Measurements from ENCODE around the gene KCNC2. TPM values are rescaled to one million over a fixed set of nuclear protein-coding genes. Genes with fewer than 3 reads are reported as not detected.

The KCNC2 gene
- total RNA-seq (not detected), polyA plus RNA-seq (not detected)
- long read RNA-seq, donor 1 = 0 reads
- long read RNA-seq, donor 2 = 0 reads
- long read RNA-seq, donor 3 = 0 reads
- long read RNA-seq, donor 4 = 0 reads

GRCh38 chr12:75209812-75210138 is at the start of gene KCNC2:
Gene KCNC2 (minus strand): TSS chr12:75209839.
- ATAC-seq (no peak), DNase-seq (no peak)
- intact Hi-C loops (cut with DNase I) = no loop called here
- 45% methylated on average over 3 of the region's 3 CpGs for WGBS
- Histone ChIP-seq H3K4me1 (ENCODE audit: control insufficient read depth, insufficient read depth, low read length) (no peaks in the 10 kb centered on the region), H3K27ac (ENCODE audit: low read length) (no peak within 1 kb of the TSS), H3K4me3 (ENCODE audit: low read length) (no peak within 1 kb of the TSS), H3K9me3 (ENCODE audit: control insufficient read depth, low read length) (peaks cover 3% of the 10 kb centered on the region), H3K27me3 (ENCODE audit: control insufficient read depth, insufficient read depth) (no peaks in the 10 kb centered on the region)

GRCh38 chr12:75259143-75259542 is 49.5 kb upstream of the KCNC2 start:
- Histone ChIP-seq H3K9me3 (ENCODE audit: control insufficient read depth, low read length) (no peaks in the 10 kb centered on the region), H3K27me3 (ENCODE audit: control insufficient read depth, insufficient read depth) (no peaks in the 10 kb centered on the region), H3K4me1 (ENCODE audit: control insufficient read depth, insufficient read depth, low read length) (no peaks in the 10 kb centered on the region), H3K4me3 (ENCODE audit: low read length) (no peak overlapping the region), H3K27ac (ENCODE audit: low read length) (no peak overlapping the region)
- ATAC-seq = no peak
- no peak for DNase-seq
- intact Hi-C loops (cut with DNase I) = no loop called here
- WGBS = 41% methylated on average over 1 of the region's 1 CpG

GRCh38 chr12:75257510-75257909 is 47.9 kb upstream of the KCNC2 start:
- H3K27ac ChIP-seq (ENCODE audit: low read length) = no peak overlapping the region
- intact Hi-C loops (cut with DNase I) = no loop called here
- no peak for DNase-seq
- ATAC-seq = no peak
- no peaks in the 10 kb centered on the region for H3K27me3 ChIP-seq (ENCODE audit: control insufficient read depth, insufficient read depth)
- H3K9me3 ChIP-seq (ENCODE audit: control insufficient read depth, low read length) = no peaks in the 10 kb centered on the region
- no peaks in the 10 kb centered on the region for H3K4me1 ChIP-seq (ENCODE audit: control insufficient read depth, insufficient read depth, low read length)
- WGBS = 79% methylated on average over 2 of the region's 2 CpGs
- H3K4me3 ChIP-seq (ENCODE audit: low read length) = no peak overlapping the region

GRCh38 chr12:75245108-75245507 is 35.5 kb upstream of the KCNC2 start:
- intact Hi-C loops (cut with DNase I) = no loop called here
- no peak for ATAC-seq
- Histone ChIP-seq H3K9me3 (ENCODE audit: control insufficient read depth, low read length) (no peaks in the 10 kb centered on the region), H3K4me3 (ENCODE audit: low read length) (no peak overlapping the region), H3K27ac (ENCODE audit: low read length) (no peak overlapping the region), H3K27me3 (ENCODE audit: control insufficient read depth, insufficient read depth) (no peaks in the 10 kb centered on the region), H3K4me1 (ENCODE audit: control insufficient read depth, insufficient read depth, low read length) (no peaks in the 10 kb centered on the region)
- DNase-seq = no peak

- no peak for DNase-seq
- no peak overlapping the region for H3K4me3 ChIP-seq (ENCODE audit: low read length)
- no peaks in the 10 kb centered on the region for H3K4me1 ChIP-seq (ENCODE audit: control insufficient read depth, insufficient read depth, low read length)
- H3K27me3 ChIP-seq (ENCODE audit: control insufficient read depth, insufficient read depth) = no peaks in the 10 kb centered on the region
- H3K27ac ChIP-seq (ENCODE audit: low read length) = no peak overlapping the region
- ATAC-seq = no peak
- intact Hi-C loops (cut with DNase I) = no loop called here
- no peaks in the 10 kb centered on the region for H3K9me3 ChIP-seq (ENCODE audit: control insufficient read depth, low read length)
Measured at GRCh38 chr12:75239987-75240386, 30.3 kb upstream of the KCNC2 start.

GRCh38 chr12:75236206-75236605 is 26.6 kb upstream of the KCNC2 start:
- H3K4me1 ChIP-seq (ENCODE audit: control insufficient read depth, insufficient read depth, low read length) = no peaks in the 10 kb centered on the region
- DNase-seq (no peak), ATAC-seq (no peak)
- H3K27me3 ChIP-seq (ENCODE audit: control insufficient read depth, insufficient read depth) = no peaks in the 10 kb centered on the region
- WGBS = 82% methylated on average over 1 of the region's 1 CpG
- intact Hi-C loops (cut with DNase I) = no loop called here
- no peak overlapping the region for H3K27ac ChIP-seq (ENCODE audit: low read length)
- H3K4me3 ChIP-seq (ENCODE audit: low read length) = no peak overlapping the region
- no peaks in the 10 kb centered on the region for H3K9me3 ChIP-seq (ENCODE audit: control insufficient read depth, low read length)

GRCh38 chr12:75227132-75227531 is 17.5 kb upstream of the KCNC2 start:
- no peaks in the 10 kb centered on the region for H3K27me3 ChIP-seq (ENCODE audit: control insufficient read depth, insufficient read depth)
- H3K4me3 ChIP-seq (ENCODE audit: low read length) = no peak overlapping the region
- no peaks in the 10 kb centered on the region for H3K4me1 ChIP-seq (ENCODE audit: control insufficient read depth, insufficient read depth, low read length)
- H3K27ac ChIP-seq (ENCODE audit: low read length) = no peak overlapping the region
- WGBS = 86% methylated on average over 1 of the region's 1 CpG
- ATAC-seq = no peak
- intact Hi-C loops (cut with DNase I) = no loop called here
- no peaks in the 10 kb centered on the region for H3K9me3 ChIP-seq (ENCODE audit: control insufficient read depth, low read length)
- no peak for DNase-seq

- Histone ChIP-seq H3K27ac (ENCODE audit: low read length) (no peak overlapping the region), H3K4me3 (ENCODE audit: low read length) (no peak overlapping the region), H3K27me3 (ENCODE audit: control insufficient read depth, insufficient read depth) (no peaks in the 10 kb centered on the region), H3K9me3 (ENCODE audit: control insufficient read depth, low read length) (no peaks in the 10 kb centered on the region), H3K4me1 (ENCODE audit: control insufficient read depth, insufficient read depth, low read length) (no peaks in the 10 kb centered on the region)
- intact Hi-C loops (cut with DNase I) = no loop called here
- DNase-seq = no peak
- 51% methylated on average over 3 of the region's 3 CpGs for WGBS
- ATAC-seq = no peak
Measured at GRCh38 chr12:75212072-75212471, 2.4 kb upstream of the KCNC2 start.

GRCh38 chr12:75208856-75209811 is 505 bp downstream of the KCNC2 start:
- DNase-seq (peak in 2 of 3 donors; percentile 17 to 29), ATAC-seq (peak in 1 of 2 donors; percentile 22)
- Histone ChIP-seq H3K27ac (ENCODE audit: low read length) (no peak overlapping the region), H3K4me3 (ENCODE audit: low read length) (no peak overlapping the region), H3K4me1 (ENCODE audit: control insufficient read depth, insufficient read depth, low read length) (no peaks in the 10 kb centered on the region), H3K27me3 (ENCODE audit: control insufficient read depth, insufficient read depth) (no peaks in the 10 kb centered on the region), H3K9me3 (ENCODE audit: control insufficient read depth, low read length) (peaks cover 3% of the 10 kb centered on the region)
- WGBS = 2% methylated on average over 50 of the region's 50 CpGs
- intact Hi-C loops (cut with DNase I) = no loop called here

GRCh38 chr12:75207338-75208083 is 2.1 kb downstream of the KCNC2 start:
- Histone ChIP-seq H3K4me1 (ENCODE audit: control insufficient read depth, insufficient read depth, low read length) (no peaks in the 10 kb centered on the region), H3K27me3 (ENCODE audit: control insufficient read depth, insufficient read depth) (no peaks in the 10 kb centered on the region), H3K27ac (ENCODE audit: low read length) (no peak overlapping the region), H3K4me3 (ENCODE audit: low read length) (no peak overlapping the region), H3K9me3 (ENCODE audit: control insufficient read depth, low read length) (peaks cover 3% of the 10 kb centered on the region)
- 4% methylated on average over 78 of the region's 78 CpGs for WGBS
- intact Hi-C loops (cut with DNase I) = no loop called here
- ATAC-seq = no peak
- DNase-seq = peak in 2 of 3 donors; percentile 30 to 41

GRCh38 chr12:75205558-75205957 is 4.1 kb downstream of the KCNC2 start:
- Histone ChIP-seq H3K9me3 (ENCODE audit: control insufficient read depth, low read length) (peaks cover 3% of the 10 kb centered on the region), H3K27ac (ENCODE audit: low read length) (no peak overlapping the region), H3K4me1 (ENCODE audit: control insufficient read depth, insufficient read depth, low read length) (no peaks in the 10 kb centered on the region), H3K27me3 (ENCODE audit: control insufficient read depth, insufficient read depth) (no peaks in the 10 kb centered on the region), H3K4me3 (ENCODE audit: low read length) (no peak overlapping the region)
- intact Hi-C loops (cut with DNase I) = no loop called here
- no peak for DNase-seq
- no peak for ATAC-seq
- 56% methylated on average over 1 of the region's 1 CpG for WGBS

All from right cardiac atrium (tissue), 5 donors.